Right lobe of liver (tissue), 4 donors: Measurements from ENCODE around the gene MAIP1.

Experiments
- CTCF ChIP-seq, 4 donors: fragments of 200-600 bp in 3 of 4; fragments of 450-650 bp in 1 of 4; IDR thresholded peaks; one replicate each; pipeline versions ENCODE4 v1.5.1 to v1.8.0; 2016 to 2022; ENCODE audit warnings: antibody characterized with exemption in 4 of 4, mild to moderate bottlenecking in 2 of 4
- POLR2A ChIP-seq: fragments of 450-650 bp; IDR thresholded peaks from one replicate; pipeline ENCODE4 v1.6.1; 2017; ENCODE audit warnings: antibody characterized with exemption, mild to moderate bottlenecking
- donor health status: DM: no; HTN: no; CAD: no.
- donor health status: DM: no; HTN: no; CAD: no.
- donor health status: DM: no; HTN: yes; CAD: no.

DNA sequence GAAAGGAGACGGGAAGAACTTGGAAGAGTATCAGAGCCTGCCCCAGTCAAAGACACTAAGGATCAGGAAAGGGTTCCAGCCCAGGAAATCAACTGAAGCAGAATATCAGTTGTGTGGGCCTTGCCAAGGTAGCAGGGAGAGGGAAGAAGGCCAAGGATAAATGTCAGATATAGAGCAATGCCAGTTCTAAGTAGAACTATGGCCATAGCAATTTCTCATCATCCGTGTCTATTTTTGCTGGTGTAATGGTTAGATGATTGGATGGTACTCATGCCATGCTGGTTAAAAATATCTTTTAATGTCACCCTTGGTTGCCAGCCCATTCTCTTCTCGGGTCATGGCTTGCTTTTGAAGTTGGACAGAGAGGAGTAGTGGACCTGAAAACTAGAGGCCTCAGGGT lies 41.9 kb downstream of the MAIP1 start:
- TF ChIP-seq CTCF (IDR thresholded peaks at IDR 0.05) (no peak), POLR2A (no peak)
